DMS 273 (cell line): ENCODE results near the gene SKP2.
"Not testable (repeated sequence)": the region's sequence is repeated elsewhere in the genome, so short reads cannot be mapped to it uniquely, and the experiment has no call there.

Experiments
- DNase-seq: peaks from one replicate; lab custom pipeline; 2025; ENCODE audit not compliant: unreplicated experiment; lab: John Stamatoyannopoulos, UW

The SKP2 gene

DNA sequence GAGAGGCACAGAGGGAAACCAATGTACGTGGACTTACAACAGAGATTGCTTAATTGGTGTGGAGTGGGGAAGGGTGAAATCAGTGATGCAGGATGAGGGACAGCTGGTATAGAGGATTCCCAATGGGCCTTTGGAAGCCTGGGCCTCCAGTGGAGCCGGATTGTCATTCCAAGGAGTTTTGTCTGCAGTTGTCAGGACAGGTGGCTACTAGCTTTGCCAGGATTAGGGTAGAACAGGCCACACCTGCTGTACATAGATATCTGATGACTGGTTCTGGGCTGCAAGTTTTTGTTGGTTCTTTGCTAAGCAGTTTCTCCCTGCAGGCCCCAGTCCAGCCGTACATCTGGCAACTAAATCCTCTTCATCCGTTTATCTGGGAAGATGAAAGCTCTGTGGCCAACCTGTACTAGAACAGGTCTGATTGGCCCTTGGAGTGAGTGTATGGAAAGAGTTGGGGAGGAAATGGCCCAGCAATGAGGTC is 4.2 kb downstream of the SKP2 start:
- DNase-seq: peak; percentile 88

DNA sequence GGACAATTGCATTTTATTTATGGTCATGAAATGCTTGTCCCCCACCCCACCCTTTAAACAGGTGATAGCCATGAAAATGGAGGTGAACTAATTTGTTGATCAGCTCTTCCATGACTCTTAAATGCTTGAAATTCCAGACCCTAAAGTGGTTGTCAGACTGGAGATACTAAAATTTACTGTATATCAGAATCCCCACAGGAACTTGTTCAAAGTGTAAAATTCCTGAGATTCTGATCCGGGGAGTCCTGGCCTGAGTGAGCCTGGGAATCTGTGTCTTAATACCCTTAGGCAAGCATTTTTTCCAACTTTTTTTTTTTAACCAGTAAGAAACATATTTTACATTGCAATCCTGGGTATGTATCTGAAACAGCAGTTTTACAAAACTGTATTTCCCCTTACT is 4.7 kb downstream of the SKP2 start:
- DNase-seq: no peak

DNA sequence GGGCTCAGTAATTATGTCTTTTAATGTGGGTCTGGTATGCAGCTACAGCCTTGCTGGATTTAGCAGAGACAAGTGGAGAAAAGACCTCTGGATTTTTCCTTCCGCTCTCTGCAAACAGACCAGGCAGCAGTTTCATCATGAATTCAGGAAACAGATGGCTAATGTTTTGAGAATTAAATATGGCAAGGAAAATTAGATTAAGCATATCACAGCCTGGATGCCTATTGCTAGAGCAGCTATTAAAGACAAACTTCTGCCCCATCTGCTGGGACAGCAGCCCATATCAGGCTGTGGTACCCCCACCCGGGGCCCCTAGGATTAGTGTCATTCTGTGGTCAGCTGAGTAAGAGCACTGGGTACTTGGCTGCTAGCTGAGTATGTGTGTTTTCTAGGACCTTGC is 6.2 kb downstream of the SKP2 start:
- DNase-seq: peak; percentile 79

DNA sequence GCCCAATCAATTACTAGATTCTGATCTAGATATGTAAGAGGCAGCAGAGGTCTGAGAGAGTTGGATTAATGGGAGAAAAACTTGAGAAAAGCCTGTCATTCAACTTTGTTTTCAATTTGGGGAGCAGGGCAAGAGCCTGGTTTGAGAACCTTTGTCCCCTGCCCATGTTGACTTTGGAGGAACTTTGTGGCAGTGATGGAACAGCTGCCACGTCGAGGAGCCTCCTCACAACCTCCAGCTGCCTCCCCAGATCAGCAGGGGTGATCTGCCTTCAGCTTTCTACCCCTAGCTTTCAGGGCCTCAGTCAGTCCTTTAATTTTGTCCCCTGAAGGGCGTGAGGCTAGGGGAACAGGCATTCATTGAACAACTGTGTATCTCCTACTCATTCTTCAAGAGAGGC is 8.7 kb downstream of the SKP2 start:
- no peak for DNase-seq

DNA sequence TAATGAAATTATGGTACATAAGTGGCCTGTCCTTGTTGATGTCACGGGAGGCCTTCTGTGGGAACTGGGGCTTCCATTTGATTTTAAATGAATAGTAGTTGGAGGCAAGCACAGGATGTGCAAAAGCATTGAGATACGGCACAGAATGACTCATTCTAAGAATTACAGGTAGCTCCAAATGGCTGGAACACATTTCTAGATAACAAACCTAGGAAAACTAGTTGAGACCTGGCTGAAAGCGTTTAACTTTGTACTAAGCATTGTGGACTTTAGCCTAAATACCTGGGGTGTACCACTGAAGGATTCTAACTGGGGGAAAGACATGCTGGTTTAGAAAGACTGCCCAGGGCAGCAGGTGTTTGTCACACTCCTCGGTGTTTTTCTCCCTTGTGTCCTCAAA is 9.4 kb downstream of the SKP2 start:
- DNase-seq: no peak

DNA sequence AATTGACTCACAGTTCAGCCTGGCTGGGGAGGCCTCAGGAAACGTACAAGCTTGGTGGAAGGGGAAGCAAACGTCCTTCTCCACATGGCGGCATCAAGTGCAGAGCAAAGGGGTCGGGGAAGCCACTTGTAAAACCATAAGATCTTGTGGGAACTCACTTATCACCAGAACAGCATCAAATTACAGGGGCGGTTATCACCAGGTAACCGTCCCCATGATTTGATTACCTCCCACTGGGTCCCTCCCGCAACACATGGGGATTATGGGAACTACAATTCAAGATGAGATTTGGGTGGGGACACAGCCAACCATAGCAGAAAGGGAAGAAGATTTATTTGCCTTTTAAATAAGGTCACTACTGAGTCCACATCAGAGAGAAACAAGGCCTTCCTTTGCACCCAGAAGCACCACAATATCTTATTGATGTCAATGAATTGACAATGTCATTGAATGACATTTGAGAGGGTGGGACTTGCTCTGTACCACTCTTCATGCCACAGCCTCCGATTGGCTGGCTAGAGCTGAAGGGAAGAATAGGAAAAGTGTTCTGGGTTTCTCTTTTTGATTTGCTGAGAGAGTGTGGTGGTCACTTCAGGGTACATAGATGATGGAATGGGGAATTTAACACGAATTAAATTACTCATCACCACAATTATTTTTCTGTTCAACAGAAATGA is 11.0 kb downstream of the SKP2 start:
- DNase-seq: no peak

DNA sequence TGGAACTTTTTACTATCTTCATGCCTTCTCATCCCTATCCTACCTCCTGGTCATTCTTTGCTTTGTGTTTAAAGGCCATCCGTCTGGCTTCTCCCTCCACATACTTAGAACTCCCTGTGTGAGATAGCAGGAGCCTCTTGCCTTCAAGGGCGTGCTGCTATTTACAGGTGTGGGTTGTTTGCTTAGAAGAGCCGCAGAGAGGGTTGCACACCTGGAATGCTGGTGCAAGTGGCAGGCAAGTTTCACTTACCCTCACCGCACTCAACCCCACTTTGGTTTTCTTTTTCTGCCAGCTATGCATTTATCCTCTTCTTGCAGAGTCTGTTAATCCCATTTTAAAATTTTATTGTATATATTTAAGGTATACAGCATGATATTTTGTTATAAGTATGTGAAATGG is 12.6 kb downstream of the SKP2 start:
- DNase-seq: no peak

DNA sequence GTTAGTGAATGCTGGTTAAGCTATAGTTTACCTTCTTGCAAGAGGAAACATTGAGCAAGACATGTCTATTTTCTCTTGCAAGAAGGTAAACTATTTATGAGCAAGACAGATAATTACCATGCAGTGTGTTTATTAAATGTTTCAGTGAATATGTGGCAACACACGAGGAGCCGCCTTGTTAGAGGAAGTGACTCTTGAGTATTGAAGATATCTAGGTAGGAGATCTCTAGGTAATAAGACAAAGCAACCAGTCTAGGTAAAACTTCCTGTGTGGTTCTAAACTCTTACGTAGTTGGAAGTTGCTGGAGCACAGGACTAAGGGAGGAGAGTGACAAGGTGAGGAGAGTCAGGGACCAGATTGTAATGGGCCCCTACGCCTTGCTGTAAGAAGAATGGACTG is 16.8 kb downstream of the SKP2 start:
- DNase-seq: no peak

DNA sequence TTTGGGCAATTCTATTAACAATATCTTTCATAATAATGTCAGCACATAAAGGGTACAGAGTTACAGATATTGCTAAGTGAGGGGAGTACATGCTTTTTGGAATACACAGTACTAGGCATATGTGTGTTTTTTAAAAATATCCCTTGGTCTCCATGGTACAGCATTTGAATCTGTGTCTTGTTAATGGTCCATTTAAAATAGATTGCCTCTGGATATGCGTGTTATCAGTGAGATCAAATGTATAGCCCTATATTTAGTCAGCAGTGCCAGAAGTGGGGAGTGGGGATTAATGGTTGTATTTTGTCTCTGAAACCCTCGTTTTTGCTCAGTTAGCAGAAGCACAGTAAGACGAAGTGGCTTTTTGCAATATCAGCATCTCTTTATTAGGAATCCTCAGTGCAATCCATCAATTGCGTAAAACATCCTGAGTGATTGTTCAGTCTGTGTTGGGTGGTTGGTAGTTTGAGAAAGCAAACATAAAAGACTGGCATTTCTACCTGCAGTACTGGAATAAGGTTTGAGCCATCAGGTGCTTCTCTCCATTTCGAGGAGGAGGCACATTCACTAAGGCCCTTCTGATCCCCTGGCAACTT is 19.0 kb downstream of the SKP2 start:
- no peak for DNase-seq

DNA sequence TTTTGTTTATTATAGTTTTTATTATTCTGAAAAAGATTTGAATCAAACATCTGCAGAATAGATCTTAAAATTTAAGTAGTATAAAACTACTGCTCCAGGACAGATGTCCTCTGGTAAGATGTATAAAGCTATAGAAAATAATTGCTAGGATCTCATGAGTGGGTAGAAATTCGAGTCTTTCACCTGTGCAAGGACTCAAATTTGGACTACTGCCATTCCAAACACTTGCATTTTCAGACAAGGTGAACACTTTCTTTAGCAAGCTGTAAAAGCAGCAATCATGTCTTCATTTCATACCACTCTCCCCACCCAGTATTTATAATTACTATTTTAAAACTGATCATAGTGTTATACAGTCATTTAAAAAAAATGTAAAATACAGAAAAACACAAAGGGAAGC is 20.7 kb downstream of the SKP2 start:
- DNase-seq: no peak

DNA sequence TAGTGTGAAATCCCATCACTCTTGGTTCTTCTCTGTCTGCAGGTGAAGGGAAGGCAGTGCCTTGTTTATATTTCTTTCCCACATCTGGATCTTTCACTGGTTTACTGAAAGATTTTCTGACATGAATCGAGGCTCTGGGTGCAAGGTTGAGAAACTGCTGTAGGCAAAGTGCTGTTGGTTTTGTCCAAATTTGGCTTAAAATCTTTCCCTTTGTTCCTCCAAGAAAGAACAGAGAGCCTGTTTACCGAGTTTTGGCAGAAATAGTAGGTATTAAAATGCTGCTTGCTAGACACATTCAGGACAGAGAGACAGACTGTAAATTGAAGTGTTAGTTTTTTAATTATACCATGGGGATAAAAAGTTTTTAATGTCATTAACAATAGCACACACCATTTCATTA is 21.5 kb downstream of the SKP2 start:
- DNase-seq: no peak

DNA sequence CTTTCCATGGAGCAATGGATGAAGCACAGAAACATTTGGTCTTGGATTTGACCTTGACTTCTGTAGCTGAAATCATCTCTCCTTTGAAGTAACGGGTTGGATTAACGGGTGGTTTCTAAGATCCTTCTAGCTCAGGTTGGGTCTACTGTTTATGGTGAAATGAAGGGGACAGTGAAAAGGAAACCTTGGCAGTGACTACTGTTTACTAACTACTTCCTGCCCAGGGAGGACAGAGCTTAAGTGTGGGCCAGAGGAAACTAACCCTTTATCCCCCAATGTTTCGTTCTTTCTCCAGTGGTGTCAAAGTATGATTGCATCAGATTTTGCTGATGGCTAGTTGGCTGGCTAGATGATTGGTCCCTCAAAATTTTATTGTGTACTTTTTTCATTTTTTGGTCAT is 22.2 kb downstream of the SKP2 start:
- no peak for DNase-seq

DNA sequence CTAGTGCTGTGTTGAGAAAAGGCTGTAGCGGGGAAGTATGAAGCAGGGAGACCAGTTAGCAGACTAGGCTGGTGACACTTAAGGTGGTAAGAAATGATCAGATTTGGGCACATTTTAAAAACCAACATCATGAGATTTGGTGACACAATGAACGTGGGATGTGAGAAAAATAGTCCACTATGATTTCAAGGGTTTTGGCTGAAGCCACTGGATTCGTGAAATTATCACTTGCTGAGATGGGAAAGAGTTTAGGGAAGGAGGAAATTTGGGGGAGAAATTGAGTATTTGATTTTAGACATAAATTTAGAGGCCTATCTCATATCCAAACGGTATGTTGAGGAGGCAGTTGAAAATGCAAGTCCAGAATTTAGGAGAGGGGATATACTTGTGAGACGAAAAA is 23.1 kb downstream of the SKP2 start:
- no peak for DNase-seq

DNA sequence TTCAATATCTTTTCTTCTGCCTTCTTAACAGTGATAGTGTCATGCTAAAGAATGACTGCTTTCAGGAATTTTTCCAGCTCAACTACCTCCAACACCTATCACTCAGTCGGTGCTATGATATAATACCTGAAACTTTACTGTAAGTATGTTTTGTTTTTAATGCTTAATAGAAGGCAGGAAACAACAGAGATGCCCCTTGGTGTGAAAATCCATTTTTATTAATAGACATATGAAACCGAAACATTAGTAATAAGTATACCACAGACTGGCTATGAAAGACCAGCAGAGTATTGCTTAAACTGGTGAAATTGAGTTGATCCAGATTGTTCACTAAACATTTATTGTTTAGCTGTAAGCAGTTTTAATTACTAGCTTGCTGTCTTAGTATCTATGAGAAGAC is 25.2 kb downstream of the SKP2 start:
- no peak for DNase-seq

DNA sequence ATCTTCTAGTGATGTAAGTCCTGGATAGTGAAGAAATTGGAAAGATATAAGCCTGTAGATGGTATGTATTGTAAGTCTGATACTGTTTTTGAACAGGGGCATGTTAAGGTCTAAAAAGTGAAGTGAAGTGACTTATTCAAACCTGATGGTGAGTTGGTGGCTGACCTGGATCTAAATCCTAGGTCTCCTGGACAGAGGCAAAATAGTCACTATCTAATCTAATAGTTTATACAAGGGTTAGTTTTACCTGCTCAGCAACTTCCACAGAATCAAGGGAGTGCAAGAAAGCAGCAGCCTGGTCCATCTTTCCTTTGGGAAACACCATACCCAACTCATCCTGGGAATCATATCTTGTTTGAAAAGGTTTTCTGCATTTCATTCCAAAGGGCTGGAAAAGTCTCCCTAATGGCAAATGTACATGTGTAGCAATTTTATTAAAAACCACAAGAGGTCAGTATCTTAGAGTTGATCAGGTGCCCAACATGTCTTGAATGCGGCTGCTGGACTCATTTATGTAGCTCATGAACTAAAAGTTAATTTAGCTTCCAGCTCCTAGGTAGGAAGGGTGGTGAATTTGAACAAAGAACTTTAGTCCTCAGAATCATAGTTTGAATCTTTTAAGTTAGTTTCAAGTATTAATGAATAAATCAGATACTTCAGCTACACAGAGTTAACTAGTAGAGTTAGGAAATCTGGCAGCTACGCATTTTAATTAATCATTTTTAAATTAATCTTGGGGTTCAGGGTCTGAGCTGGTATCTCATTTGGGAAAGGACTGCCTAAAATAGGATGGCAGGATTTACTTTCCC is 26.0 kb downstream of the SKP2 start:
- DNase-seq: peak; percentile 54

DNA sequence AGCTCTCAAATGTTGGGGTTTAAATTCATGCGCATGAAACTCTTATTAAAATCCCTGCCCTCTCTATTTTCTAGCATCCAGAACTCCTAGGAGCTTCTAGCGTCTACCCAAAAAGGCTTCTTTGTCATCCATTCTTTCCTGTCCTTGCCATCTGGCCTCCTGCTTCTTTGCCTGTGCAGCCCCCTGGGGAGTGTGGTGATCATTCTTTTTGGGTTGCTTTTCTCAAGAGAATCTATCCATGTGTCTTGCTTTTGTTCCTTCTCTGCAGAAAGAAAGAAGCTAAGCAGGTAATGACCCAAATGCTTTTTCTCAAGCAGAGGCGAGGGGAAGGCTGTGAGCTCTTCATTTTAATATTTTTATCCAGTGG is 26.6 kb downstream of the SKP2 start:
- no peak for DNase-seq

DNA sequence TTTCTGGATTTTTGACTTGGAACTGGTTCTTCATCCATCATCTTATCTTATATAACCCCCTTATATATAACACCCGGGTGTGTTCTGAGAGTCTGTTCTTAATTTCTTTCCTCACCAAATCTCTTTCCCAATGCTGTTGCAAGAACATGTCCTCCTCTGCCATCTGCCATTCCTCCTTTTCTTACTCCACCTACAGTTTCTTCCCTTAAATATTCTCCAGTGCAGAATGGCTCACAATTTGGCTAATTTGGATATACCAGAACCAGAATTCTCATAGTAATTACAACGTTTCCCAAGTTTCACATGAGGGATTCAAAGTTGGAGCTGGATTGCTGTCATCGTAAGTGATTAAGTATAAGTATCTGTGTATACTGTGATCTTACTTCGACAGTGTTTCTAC is 28.0 kb downstream of the SKP2 start:
- no peak for DNase-seq

DNA sequence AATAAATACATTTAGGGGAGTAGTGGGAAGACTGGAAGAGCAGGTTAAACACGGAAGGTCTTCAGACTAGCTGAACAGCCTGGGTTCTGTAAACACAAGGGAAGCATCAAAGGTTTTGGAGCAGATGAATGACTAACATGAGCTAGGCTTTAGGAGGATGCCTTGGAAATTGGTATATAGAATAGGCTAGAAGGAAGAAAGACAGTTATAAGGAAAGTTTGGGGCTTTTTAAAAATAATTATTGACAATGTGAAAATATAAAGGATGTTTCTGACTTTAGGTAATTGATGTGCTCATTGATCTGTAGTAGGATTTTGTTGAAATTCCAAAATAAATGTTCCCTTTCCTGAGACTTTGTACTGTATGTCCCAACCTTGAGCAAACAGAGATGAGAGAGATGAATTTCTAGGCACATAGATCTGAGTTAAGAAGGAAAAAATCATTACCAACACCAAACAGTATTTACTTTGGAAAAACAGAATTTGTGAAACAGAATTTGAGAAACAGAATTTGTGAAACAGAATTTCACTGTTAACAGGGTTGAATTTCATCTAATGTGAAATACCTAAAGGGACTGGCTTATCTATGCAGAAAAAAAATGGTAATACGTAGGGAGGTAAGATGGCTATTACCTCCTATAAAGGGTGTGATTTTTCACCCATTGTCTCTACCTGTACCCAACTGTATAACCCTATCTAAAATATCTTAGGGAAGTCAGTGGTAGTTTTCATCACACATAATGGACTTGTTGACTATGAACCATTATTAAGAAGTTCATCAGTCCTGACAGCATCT is 28.8 kb downstream of the SKP2 start:
- DNase-seq: no peak

DNA sequence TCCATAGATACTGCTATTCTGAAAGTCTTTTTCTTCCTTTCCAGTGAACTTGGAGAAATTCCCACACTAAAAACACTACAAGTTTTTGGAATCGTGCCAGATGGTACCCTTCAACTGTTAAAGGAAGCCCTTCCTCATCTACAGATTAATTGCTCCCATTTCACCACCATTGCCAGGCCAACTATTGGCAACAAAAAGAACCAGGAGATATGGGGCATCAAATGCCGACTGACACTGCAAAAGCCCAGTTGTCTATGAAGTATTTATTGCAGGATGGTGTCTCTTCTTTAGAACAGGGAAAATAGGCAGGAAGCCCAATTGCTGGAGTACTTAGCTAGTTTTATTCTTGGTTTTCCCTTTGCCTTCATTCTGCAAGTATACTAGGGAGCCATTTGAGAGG is 29.9 kb downstream of the SKP2 start:
- no peak for DNase-seq

DNA sequence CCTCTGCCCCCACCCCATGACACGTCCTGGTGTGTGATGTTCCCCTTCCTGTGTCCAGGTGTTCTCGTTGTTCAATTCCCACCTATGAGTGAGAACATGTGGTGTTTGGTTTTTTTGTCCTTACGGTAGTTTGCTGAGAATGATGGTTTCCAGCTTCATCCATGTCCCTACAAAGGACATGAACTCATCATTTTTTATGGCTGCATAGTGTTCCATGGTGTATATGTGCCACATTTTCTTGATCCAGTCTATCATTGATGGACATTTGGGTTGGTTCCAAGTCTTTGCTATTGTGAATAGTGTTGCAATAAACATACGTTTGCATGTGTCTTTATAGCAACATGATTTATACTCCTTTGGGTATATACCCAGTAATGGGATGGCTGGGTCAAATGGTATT is 32.5 kb downstream of the SKP2 start:
- DNase-seq: not testable (repeated sequence)

DNA sequence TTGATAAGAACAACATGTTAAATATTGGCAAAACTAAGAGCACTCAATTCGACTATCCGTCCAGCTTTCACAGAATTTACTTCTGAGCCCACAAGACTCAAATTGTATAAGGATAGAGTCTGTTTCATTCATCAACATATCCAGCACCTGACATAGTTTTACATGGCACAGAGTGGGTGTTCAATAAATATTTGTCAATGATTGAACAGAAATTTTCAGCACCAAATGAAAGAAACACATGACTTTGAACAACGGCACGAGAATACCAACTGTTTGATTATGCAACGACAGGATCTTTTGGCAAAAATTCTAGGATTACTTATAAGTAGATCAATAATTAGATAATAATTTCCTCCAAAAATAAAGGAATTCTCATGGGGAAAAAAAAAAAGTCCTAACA is 41.8 kb downstream of the SKP2 start:
- DNase-seq: no peak

DNA sequence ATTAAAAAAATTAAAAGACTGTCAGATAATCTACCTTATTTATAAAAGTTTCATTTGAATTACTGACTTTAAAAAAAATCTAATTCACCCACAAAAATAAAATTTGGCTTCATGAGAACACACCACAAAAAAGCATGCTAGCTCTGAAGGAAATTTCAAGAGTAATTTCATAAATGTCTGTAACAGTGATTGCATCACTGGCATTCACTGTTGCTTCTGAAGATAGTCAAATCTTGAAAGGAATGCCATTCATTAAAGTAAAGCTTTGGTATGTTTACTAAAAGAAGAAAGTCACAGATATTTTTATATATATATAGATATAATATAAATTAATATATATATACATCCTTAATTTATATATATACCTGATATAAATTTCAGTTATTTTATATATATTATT is 46.4 kb downstream of the SKP2 start:
- no peak for DNase-seq
